K562 (cell line): ENCODE measurements around the gene PEX19. TPM values are rescaled to one million over a fixed set of nuclear protein-coding genes. Genes with fewer than 3 reads are reported as not detected.

Experiments used
- ATAC-seq: fragments of 200-7000 bp; cut with Tn5 transposase; 3 replicates; pipeline ENCODE4 v1.9.1; 2020; ENCODE audit warnings: moderate library complexity
- BruUV-seq: library from RNA; stranded (reverse); fragments of 400-500 nt; replicated peaks from 2 replicates; lab custom pipeline; 2021; lab: Mats Ljungman, UMichigan
- CTCF ChIA-PET: fragments of 300-600 bp; formaldehyde crosslinking; extraction: SDS; loops from one replicate; lab custom pipeline; 2021; ENCODE audit warnings: low intra/inter-chr PET ratio; lab: Yijun Ruan, JAX
- POLR2A ChIA-PET: fragments of 300-600, 350-650 bp; sonication (Branson Sonifier 250); formaldehyde crosslinking; extraction: SDS; loops from one replicate; lab custom pipeline; 2021; ENCODE audit warnings: antibody characterized with exemption, inconsistent platforms; lab: Yijun Ruan, JAX
- DNase-seq, 4 experiments: peaks; one replicate each; pipeline versions ENCODE4 v3.0.0 to v3.0.0-alpha.2; 2011 to 2018; ENCODE audit warnings: low spot score in 3 of 4, mixed read lengths in 3 of 4; ENCODE audit errors: extremely low read depth in 1 of 4
- FAIRE-seq: peaks from 2 replicates; lab custom pipeline; 2011; peaks lifted over from hg19 to GRCh38; lab: Jason Lieb, UNC
- H2AFZ ChIP-seq: 2 replicates; pipeline ENCODE4 v1.6.0; 2011; ENCODE audit warnings: low read depth, low read length, control low read depth, inconsistent platforms
- H3K27ac ChIP-seq: fragments of 200-600 bp; 3 replicates; pipeline ENCODE4 v1.8.0; 2011; ENCODE audit warnings: low read depth, mild to moderate bottlenecking, control low read depth, inconsistent platforms, low read length, moderate library complexity, mixed read lengths; ENCODE audit errors: extremely low read depth
- H3K27me3 ChIP-seq, 2 experiments: fragments of 300-600 bp in 1 of 2; 2 replicates in 1 of 2; 3 replicates in 1 of 2; pipeline versions ENCODE4 v1.6.0 to v1.8.0; 2011; ENCODE audit warnings: inconsistent platforms in 2 of 2, low read length in 2 of 2, mild to moderate bottlenecking in 1 of 2, mixed read lengths in 1 of 2, moderate library complexity in 1 of 2; ENCODE audit not compliant: control insufficient read depth in 2 of 2, insufficient read depth in 2 of 2
- H3K36me3 ChIP-seq: fragments of 300-600 bp; 3 replicates; pipeline ENCODE4 v1.8.0; 2011; ENCODE audit warnings: mild to moderate bottlenecking, low read length, inconsistent platforms; ENCODE audit not compliant: control insufficient read depth, insufficient read depth
- H3K4me1 ChIP-seq, 2 experiments: fragments of 200-600 bp in 1 of 2; replicated peaks in 1 of 2; 2 replicates in 1 of 2; 3 replicates in 1 of 2; pipeline versions ENCODE4 v1.5.1 to v1.8.0; 2011; ENCODE audit warnings: inconsistent platforms in 2 of 2, low read length in 2 of 2, mild to moderate bottlenecking in 1 of 2, mixed read lengths in 1 of 2, moderate library complexity in 1 of 2; ENCODE audit not compliant: control insufficient read depth in 2 of 2, insufficient read depth in 2 of 2
- H3K4me2 ChIP-seq: 2 replicates; pipeline ENCODE4 v1.6.1; 2011; ENCODE audit warnings: low read length, control low read depth, inconsistent platforms, mixed read lengths; ENCODE audit not compliant: insufficient read depth
- H3K4me3 ChIP-seq: fragments of 200-600 bp; sonication (generic), shearing (Covaris generic); 2 replicates; pipeline ENCODE4 v1.5.1; 2016; ENCODE audit warnings: control low read depth, inconsistent platforms
- H3K79me2 ChIP-seq: fragments of 200-600 bp; 3 replicates; pipeline ENCODE4 v1.8.0; 2011; ENCODE audit warnings: low read length, inconsistent platforms; ENCODE audit not compliant: control insufficient read depth, insufficient read depth
- H3K9ac ChIP-seq, 2 experiments: 2 replicates each; pipeline versions ENCODE4 v1.6.0 to v1.6.1; 2011; ENCODE audit warnings: low read depth in 2 of 2, low read length in 2 of 2, control low read depth in 1 of 2, inconsistent platforms in 1 of 2, mild to moderate bottlenecking in 1 of 2, mixed read lengths in 1 of 2; ENCODE audit not compliant: insufficient read depth in 1 of 2
- H3K9me1 ChIP-seq: one replicate; pipeline ENCODE4 v1.6.0; 2011; ENCODE audit warnings: inconsistent platforms, mild to moderate bottlenecking, low read length, moderate library complexity; ENCODE audit not compliant: control insufficient read depth, insufficient read depth
- H3K9me3 ChIP-seq: replicated peaks from 2 replicates; pipeline ENCODE4 v1.5.1; 2011; ENCODE audit warnings: low read depth, low read length, inconsistent platforms; ENCODE audit not compliant: control insufficient read depth, insufficient read depth
- H4K20me1 ChIP-seq: replicated peaks from 2 replicates; pipeline ENCODE4 v1.6.1; 2011; ENCODE audit warnings: low read length, inconsistent platforms, mixed read lengths; ENCODE audit not compliant: control insufficient read depth, insufficient read depth
- CBX2 ChIP-seq: fragments of 200-600 bp; sonication (generic); IDR thresholded peaks from one replicate; pipeline ENCODE4 v1.6.1; 2012; ENCODE audit warnings: mild to moderate bottlenecking, low read length, inconsistent platforms; ENCODE audit not compliant: insufficient read depth, poor library complexity, severe bottlenecking
- ELF4 ChIP-seq: fragments of 450-650 bp; formaldehyde crosslinking; IDR thresholded peaks from 2 replicates; pipeline ENCODE4 v1.4.0; 2022; ENCODE audit warnings: missing genetic modification characterization
- MCM7 ChIP-seq, 2 experiments: fragments of 450-650 bp; IDR thresholded peaks; 2 replicates each; pipeline ENCODE4 v1.6.1; 2016 to 2018
- POU5F1 ChIP-seq: fragments of 150-350 bp; IDR thresholded peaks from 2 replicates; pipeline ENCODE4 v1.6.1; 2014; ENCODE audit warnings: borderline replicate concordance, low read length, low read depth, mild to moderate bottlenecking; ENCODE audit not compliant: partially characterized antibody
- WGBS: fragments of 100-300 bp; shearing (Covaris generic); methylation state at CpG from one replicate; pipeline ENCODE4 v1.1.6; 2016; ENCODE audit warnings: low coverage, mixed read lengths; ENCODE audit not compliant: insufficient coverage; ENCODE audit errors: missing lambda C conversion rate; 5-methylcytosine and 5-hydroxymethylcytosine counted together
- in situ Hi-C: fragments of 300-500 bp; cut with MboI; formaldehyde crosslinking; loops from 4 replicates; pipeline ENCODE4 v1.15.0; 2018; ENCODE audit warnings: inconsistent platforms, mixed read lengths
- intact Hi-C: fragments of 100-400 bp; cut with micrococcal nuclease; formaldehyde crosslinking; loops from 2 replicates; pipeline ENCODE4 v1.14.2; 2022
- polyA plus RNA-seq, 8 experiments: library from polyadenylated mRNA; depleted of rRNA in 4 of 8; stranded (reverse) in 5 of 8; unstranded in 3 of 8; fragments of >200 nt; fragmentation: Nextera tagmentation in 2 of 8; fragmentation: Illumina TruSeq in 1 of 8; extraction: Ambion mirVana in 2 of 8; extraction: Trizol in 1 of 8; gene quantifications; 2 replicates each; pipeline versions ENCODE4 v1.2.1 to v1.2.3, GENCODE V29; 2011 to 2014; ENCODE audit warnings: inconsistent platforms in 1 of 8, missing spikeins in 1 of 8
- total RNA-seq, 7 experiments: library from RNA; depleted of rRNA in 6 of 7; stranded (reverse); fragments of >200 nt in 6 of 7; fragmentation: Illumina TruSeq in 2 of 7; extraction: Trizol in 2 of 7; gene quantifications; 2 replicates each; pipeline versions ENCODE4 v1.2.1 to v1.2.3, GENCODE V29; 2011 to 2021; ENCODE audit warnings: low replicate concordance in 1 of 7
- TF ChIP-seq, protein P1 (sequence below): sonication (generic); formaldehyde crosslinking; IDR thresholded peaks from 2 replicates; pipeline ENCODE4 v1.8.0; 2022; ENCODE audit warnings: missing genetic modification reagents, mild to moderate bottlenecking, moderate library complexity, borderline replicate concordance
- TF ChIP-seq, protein P2 (sequence below): fragments of 450-650 bp; formaldehyde crosslinking; IDR thresholded peaks from 2 replicates; pipeline ENCODE4 v1.4.0; 2022; ENCODE audit warnings: missing genetic modification characterization
- TF ChIP-seq, protein P3 (sequence below): fragments of 450-650 bp; IDR thresholded peaks from 2 replicates; pipeline ENCODE4 v1.7.0; 2016; ENCODE audit warnings: borderline replicate concordance
- TF ChIP-seq, protein P4 (sequence below): sonication (generic); formaldehyde crosslinking; IDR thresholded peaks from 2 replicates; pipeline ENCODE4 v1.8.0; 2023; ENCODE audit warnings: mild to moderate bottlenecking, missing genetic modification reagents

Gene PEX19
- total and polyA plus RNA-seq, 9 of the 15 experiments (the other 6 are each of a cell fraction or from before 2014, with no cell fraction given), result 32.5 to 103 (median 59.8) TPM

DNA sequence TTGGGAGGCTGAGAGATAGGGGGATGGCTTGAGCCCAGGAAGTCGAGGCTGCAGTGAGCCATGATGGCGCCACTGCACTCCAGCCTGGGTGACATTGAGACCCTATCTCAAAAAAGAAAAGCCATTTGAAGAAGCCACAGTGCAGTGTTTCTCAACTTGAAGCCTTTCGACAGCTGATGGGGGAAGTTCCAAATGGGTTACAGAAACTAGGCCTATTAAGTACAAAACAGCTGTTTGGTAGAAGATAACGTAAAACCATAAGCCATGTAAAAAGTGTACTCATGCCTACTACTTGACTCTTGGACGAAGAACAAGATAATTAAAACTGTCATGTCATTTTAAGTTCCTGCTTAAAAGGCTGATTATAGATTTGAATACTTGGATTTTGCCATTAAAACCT, 41.5 kb upstream of the PEX19 start:
- H3K36me3 ChIP-seq, result peaks cover 87% of the 10 kb centered on the region
- no peak overlapping the region for H2AFZ ChIP-seq
- ChIA-PET CTCF (no interaction called here), POLR2A (interaction anchor here (0.6 to 1.2 kb wide), 5 partner anchors 11 to 39 kb away, joined by 3 to 4 read pairs (median 3); no protein-coding TSS in a partner anchor)
- TF ChIP-seq, protein P1, sequence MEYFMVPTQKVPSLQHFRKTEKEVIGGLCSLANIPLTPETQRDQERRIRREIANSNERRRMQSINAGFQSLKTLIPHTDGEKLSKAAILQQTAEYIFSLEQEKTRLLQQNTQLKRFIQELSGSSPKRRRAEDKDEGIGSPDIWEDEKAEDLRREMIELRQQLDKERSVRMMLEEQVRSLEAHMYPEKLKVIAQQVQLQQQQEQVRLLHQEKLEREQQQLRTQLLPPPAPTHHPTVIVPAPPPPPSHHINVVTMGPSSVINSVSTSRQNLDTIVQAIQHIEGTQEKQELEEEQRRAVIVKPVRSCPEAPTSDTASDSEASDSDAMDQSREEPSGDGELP (CRISPR knock-in tag), result peak; percentile 51
- TF ChIP-seq, protein P2, sequence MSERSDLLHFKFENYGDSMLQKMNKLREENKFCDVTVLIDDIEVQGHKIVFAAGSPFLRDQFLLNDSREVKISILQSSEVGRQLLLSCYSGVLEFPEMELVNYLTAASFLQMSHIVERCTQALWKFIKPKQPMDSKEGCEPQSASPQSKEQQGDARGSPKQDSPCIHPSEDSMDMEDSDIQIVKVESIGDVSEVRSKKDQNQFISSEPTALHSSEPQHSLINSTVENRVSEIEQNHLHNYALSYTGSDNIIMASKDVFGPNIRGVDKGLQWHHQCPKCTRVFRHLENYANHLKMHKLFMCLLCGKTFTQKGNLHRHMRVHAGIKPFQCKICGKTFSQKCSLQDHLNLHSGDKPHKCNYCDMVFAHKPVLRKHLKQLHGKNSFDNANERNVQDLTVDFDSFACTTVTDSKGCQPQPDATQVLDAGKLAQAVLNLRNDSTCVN (CRISPR knock-in tag), result no peak
- no peaks in the 10 kb centered on the region for H4K20me1 ChIP-seq
- no peak overlapping the region for H3K27ac ChIP-seq
- H3K4me2 ChIP-seq, result no peak overlapping the region
- no TSS peak for BruUV-seq
- H3K4me1 ChIP-seq, result no peaks in the 10 kb centered on the region; a peak in 1 of 5 replicates
- no peaks in the 10 kb centered on the region for H3K9me3 ChIP-seq
- 0 out of 3 replicates have a peak, but pooled peaks cover 4% of the 10 kb centered on the region for H3K79me2 ChIP-seq
- WGBS, result 86% methylated on average over 5 of the region's 5 CpGs
- H3K9me1 ChIP-seq, result no peaks in the 10 kb centered on the region
- in situ Hi-C loops, result no loop called here
- peak; percentile 61 for FAIRE-seq
- no peaks in the 10 kb centered on the region for H3K27me3 ChIP-seq
- intact Hi-C loops, result no loop called here
- no peak for ATAC-seq
- H3K9ac ChIP-seq, result no peak overlapping the region
- no peak for DNase-seq
- H3K4me3 ChIP-seq, result no peak overlapping the region

DNA sequence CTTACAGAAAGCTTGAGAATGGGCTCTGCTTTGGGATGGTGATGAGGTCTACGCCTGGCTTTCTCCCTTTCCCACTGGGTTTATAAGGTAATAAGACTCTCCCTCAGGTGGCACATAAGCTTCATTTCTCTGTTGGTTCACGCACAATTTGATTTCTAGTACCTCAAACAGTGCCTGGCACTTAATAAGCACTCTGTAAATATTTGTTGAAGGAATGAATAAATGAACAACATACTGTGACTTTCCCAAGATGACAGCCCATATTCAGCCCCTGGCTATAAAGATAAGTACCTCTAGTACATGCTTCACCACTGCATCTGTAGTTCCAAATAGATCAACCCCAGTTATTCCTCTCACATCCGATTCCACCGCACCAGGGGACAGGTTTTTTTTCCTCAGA, 40.3 kb upstream of the PEX19 start:
- Histone ChIP-seq H3K4me3 (no peak overlapping the region), H3K9ac (no peak overlapping the region), H3K9me1 (no peaks in the 10 kb centered on the region), H3K79me2 (peaks cover 10% of the 10 kb centered on the region; the same call in 1 of the 3 replicates), H4K20me1 (no peaks in the 10 kb centered on the region), H3K27ac (no peak overlapping the region), H3K27me3 (no peaks in the 10 kb centered on the region), H3K4me1 (no peaks in the 10 kb centered on the region; a peak in 1 of 5 replicates), H3K4me2 (no peak overlapping the region), H3K9me3 (no peaks in the 10 kb centered on the region), H3K36me3 (peaks cover 83% of the 10 kb centered on the region), H2AFZ (no peak overlapping the region)
- WGBS, result 92% methylated on average over 4 of the region's 4 CpGs
- POLR2A ChIA-PET, result no interaction called here
- no TSS peak for BruUV-seq
- intact Hi-C loops, result no loop called here
- no peak for FAIRE-seq
- no peak for DNase-seq
- in situ Hi-C loops, result no loop called here
- no peak for ATAC-seq
- CTCF ChIA-PET, result no interaction called here
- TF ChIP-seq, protein P3, sequence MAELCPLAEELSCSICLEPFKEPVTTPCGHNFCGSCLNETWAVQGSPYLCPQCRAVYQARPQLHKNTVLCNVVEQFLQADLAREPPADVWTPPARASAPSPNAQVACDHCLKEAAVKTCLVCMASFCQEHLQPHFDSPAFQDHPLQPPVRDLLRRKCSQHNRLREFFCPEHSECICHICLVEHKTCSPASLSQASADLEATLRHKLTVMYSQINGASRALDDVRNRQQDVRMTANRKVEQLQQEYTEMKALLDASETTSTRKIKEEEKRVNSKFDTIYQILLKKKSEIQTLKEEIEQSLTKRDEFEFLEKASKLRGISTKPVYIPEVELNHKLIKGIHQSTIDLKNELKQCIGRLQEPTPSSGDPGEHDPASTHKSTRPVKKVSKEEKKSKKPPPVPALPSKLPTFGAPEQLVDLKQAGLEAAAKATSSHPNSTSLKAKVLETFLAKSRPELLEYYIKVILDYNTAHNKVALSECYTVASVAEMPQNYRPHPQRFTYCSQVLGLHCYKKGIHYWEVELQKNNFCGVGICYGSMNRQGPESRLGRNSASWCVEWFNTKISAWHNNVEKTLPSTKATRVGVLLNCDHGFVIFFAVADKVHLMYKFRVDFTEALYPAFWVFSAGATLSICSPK, result no peak
- no peak for TF ChIP-seq CBX2
- no peak for TF ChIP-seq POU5F1
- TF ChIP-seq ELF4 (CRISPR knock-in tag), result no peak
- TF ChIP-seq, protein P4, sequence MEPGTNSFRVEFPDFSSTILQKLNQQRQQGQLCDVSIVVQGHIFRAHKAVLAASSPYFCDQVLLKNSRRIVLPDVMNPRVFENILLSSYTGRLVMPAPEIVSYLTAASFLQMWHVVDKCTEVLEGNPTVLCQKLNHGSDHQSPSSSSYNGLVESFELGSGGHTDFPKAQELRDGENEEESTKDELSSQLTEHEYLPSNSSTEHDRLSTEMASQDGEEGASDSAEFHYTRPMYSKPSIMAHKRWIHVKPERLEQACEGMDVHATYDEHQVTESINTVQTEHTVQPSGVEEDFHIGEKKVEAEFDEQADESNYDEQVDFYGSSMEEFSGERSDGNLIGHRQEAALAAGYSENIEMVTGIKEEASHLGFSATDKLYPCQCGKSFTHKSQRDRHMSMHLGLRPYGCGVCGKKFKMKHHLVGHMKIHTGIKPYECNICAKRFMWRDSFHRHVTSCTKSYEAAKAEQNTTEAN, result no peak
- TF ChIP-seq MCM7 (IDR thresholded peaks at IDR 0.05), result no peak
